ENCODE results near the gene CUL4B. TPM values are rescaled to one million over a fixed set of nuclear protein-coding genes. Genes with fewer than 3 reads are reported as not detected.

Gene CUL4B
- total RNA-seq, 2 donors from 2014 or later = 47.7 to 51.8 TPM

- Histone ChIP-seq H3K9me3 (ENCODE audit: control insufficient read depth, low read length) (no peaks in the 10 kb centered on the region), H3K27me3 (ENCODE audit: control insufficient read depth, insufficient read depth, low read length, poor library complexity, severe bottlenecking) (no peaks in the 10 kb centered on the region), H3K36me3 (ENCODE audit: control insufficient read depth, insufficient read depth, low read length) (no peaks in the 10 kb centered on the region), H3K4me3 (ENCODE audit: low read length) (no peak overlapping the region), H3K27ac (ENCODE audit: low read depth, low read length) (no peak overlapping the region), H3K4me1 (ENCODE audit: control insufficient read depth, insufficient read depth, low read length) (no peaks in the 10 kb centered on the region), H3K9ac (ENCODE audit: extremely low read depth, low read length, poor library complexity, severe bottlenecking) (no peak overlapping the region)
- peaks cover 13% of the 10 kb centered on the region for H3K36me3 Mint-ChIP-seq (ENCODE audit: low read depth)
- H3K27me3 Mint-ChIP-seq (ENCODE audit: insufficient read depth) = no peaks in the 10 kb centered on the region
- WGBS, 2 experiments (ENCODE audit: insufficient coverage in 1 of 2, insufficient read length in 1 of 2) = no CpG with 5 or more reads among the region's 1 CpG
- DNase-seq = peak; percentile 42
- H3K4me3 Mint-ChIP-seq = no peak overlapping the region
- TF ChIP-seq, protein P1, sequence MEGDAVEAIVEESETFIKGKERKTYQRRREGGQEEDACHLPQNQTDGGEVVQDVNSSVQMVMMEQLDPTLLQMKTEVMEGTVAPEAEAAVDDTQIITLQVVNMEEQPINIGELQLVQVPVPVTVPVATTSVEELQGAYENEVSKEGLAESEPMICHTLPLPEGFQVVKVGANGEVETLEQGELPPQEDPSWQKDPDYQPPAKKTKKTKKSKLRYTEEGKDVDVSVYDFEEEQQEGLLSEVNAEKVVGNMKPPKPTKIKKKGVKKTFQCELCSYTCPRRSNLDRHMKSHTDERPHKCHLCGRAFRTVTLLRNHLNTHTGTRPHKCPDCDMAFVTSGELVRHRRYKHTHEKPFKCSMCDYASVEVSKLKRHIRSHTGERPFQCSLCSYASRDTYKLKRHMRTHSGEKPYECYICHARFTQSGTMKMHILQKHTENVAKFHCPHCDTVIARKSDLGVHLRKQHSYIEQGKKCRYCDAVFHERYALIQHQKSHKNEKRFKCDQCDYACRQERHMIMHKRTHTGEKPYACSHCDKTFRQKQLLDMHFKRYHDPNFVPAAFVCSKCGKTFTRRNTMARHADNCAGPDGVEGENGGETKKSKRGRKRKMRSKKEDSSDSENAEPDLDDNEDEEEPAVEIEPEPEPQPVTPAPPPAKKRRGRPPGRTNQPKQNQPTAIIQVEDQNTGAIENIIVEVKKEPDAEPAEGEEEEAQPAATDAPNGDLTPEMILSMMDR (conservative IDR thresholded peaks at IDR 0.05) = peak; percentile 66
- no peak overlapping the region for H3K27ac Mint-ChIP-seq
- no peaks in the 10 kb centered on the region for H3K4me1 Mint-ChIP-seq
- peaks cover 38% of the 10 kb centered on the region for H3K9me3 Mint-ChIP-seq
Measured at GRCh38 chrX:120514236-120514635, 46.5 kb downstream of the CUL4B start.

DNA sequence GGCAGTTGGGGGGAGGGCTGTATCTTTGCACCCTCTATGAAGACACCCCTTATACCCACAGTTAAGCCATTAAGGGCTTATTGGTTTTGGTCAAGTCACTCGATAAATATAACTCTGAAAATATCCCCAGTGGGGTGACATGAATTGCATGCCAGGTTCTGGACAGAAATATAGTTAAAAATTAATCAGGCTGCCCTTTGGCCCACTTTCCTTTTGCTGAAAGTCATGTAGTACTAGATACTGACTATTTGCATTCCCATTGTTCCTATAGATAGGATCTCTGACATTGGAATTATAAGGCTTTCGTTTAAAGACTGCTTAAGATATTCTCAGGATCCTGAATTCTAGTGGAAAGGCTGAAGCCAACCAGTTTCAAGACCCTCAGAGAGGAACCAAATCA lies 48.1 kb downstream of the CUL4B start:
- no peaks in the 10 kb centered on the region for H3K27me3 ChIP-seq (ENCODE audit: control insufficient read depth, insufficient read depth, low read length, poor library complexity, severe bottlenecking)
- H3K4me1 ChIP-seq (ENCODE audit: control insufficient read depth, insufficient read depth, low read length) = no peaks in the 10 kb centered on the region
- DNase-seq = no peak
- H3K27me3 Mint-ChIP-seq (ENCODE audit: insufficient read depth) = no peaks in the 10 kb centered on the region
- no peak overlapping the region for H3K4me3 Mint-ChIP-seq
- TF ChIP-seq, protein P1 (conservative IDR thresholded peaks at IDR 0.05) = no peak
- WGBS, 2 experiments (ENCODE audit: insufficient coverage in 1 of 2, insufficient read length in 1 of 2) = 91% methylated on average over 2 of the region's 2 CpGs; no CpG with 5 or more reads in 1 of the 2 experiments
- H3K27ac ChIP-seq (ENCODE audit: low read depth, low read length) = no peak overlapping the region
- no peak overlapping the region for H3K4me3 ChIP-seq (ENCODE audit: low read length)
- peaks cover 5% of the 10 kb centered on the region for H3K36me3 Mint-ChIP-seq (ENCODE audit: low read depth)
- peaks cover 32% of the 10 kb centered on the region for H3K9me3 Mint-ChIP-seq
- H3K27ac Mint-ChIP-seq = no peak overlapping the region
- H3K9ac ChIP-seq (ENCODE audit: extremely low read depth, low read length, poor library complexity, severe bottlenecking) = no peak overlapping the region
- H3K36me3 ChIP-seq (ENCODE audit: control insufficient read depth, insufficient read depth, low read length) = no peaks in the 10 kb centered on the region
- H3K4me1 Mint-ChIP-seq = no peaks in the 10 kb centered on the region
- H3K9me3 ChIP-seq (ENCODE audit: control insufficient read depth, low read length) = no peaks in the 10 kb centered on the region

DNA sequence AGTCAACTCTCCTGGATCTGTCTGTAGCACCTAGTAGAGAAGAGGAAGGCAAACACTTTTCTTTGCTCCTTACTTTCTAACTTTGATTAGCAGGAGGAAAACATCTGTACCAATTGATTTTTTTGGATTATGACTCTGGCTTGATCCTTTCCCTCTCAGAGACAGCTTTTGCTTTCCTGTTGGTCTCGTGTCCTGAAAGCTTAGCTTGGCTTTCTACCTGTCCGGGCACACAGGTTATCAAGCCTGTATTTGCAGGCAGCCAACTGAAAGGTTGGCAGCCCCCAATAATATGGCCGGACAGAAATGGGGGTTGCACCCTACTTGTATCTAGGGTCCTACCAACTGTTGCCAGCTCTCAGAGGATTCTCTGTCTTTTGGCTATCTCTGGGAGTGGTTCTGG lies 48.5 kb downstream of the CUL4B start:
- Histone ChIP-seq H3K36me3 (ENCODE audit: control insufficient read depth, insufficient read depth, low read length) (no peaks in the 10 kb centered on the region), H3K4me3 (ENCODE audit: low read length) (no peak overlapping the region), H3K9ac (ENCODE audit: extremely low read depth, low read length, poor library complexity, severe bottlenecking) (no peak overlapping the region), H3K27me3 (ENCODE audit: control insufficient read depth, insufficient read depth, low read length, poor library complexity, severe bottlenecking) (no peaks in the 10 kb centered on the region), H3K9me3 (ENCODE audit: control insufficient read depth, low read length) (no peaks in the 10 kb centered on the region), H3K27ac (ENCODE audit: low read depth, low read length) (no peak overlapping the region), H3K4me1 (ENCODE audit: control insufficient read depth, insufficient read depth, low read length) (no peaks in the 10 kb centered on the region)
- Mint-ChIP-seq H3K27me3 (ENCODE audit: insufficient read depth) (no peaks in the 10 kb centered on the region), H3K4me1 (no peaks in the 10 kb centered on the region), H3K27ac (no peak overlapping the region), H3K4me3 (no peak overlapping the region), H3K36me3 (ENCODE audit: low read depth) (peaks cover 4% of the 10 kb centered on the region), H3K9me3 (peaks cover 32% of the 10 kb centered on the region)
- DNase-seq = no peak
- TF ChIP-seq, protein P1 (conservative IDR thresholded peaks at IDR 0.05) = no peak
- 95 to 100% methylated on average over 1 to 3 of the region's 3 CpGs for WGBS, 2 experiments (ENCODE audit: insufficient coverage in 1 of 2, insufficient read length in 1 of 2)
